Right lobe of liver (tissue), 6 donors: ENCODE measurements around the gene SEMA4C. TPM values are rescaled to one million over a fixed set of nuclear protein-coding genes. Genes with fewer than 3 reads are reported as not detected.

Experiments
- ATAC-seq, 4 donors: fragments of 200-7000 bp; cut with Tn5 transposase; one replicate each; pipeline ENCODE4 v1.9.1; 2020; ENCODE audit warnings: mild to moderate bottlenecking in 4 of 4, moderate library complexity in 4 of 4
- DNase-seq, 3 donors: peaks; one replicate each; pipeline ENCODE4 v3.0.0-alpha.2; 2020
- H3K27ac ChIP-seq, 3 donors: fragments of 200-600 bp; one replicate each; pipeline ENCODE4 v1.8.0; 2022
- H3K27me3 ChIP-seq, 2 donors: fragments of 200-600 bp; one replicate each; pipeline ENCODE4 v1.8.0; 2022
- H3K36me3 ChIP-seq, 4 donors: fragments of 200-600 bp; sonication (generic) in 1 of 4; one replicate each; pipeline versions ENCODE4 v1.5.1 to v1.8.0; 2017 to 2022; ENCODE audit warnings: control low read depth in 1 of 4
- H3K4me1 ChIP-seq, 4 donors: fragments of 200-600 bp; sonication (generic) in 1 of 4; one replicate each; pipeline versions ENCODE4 v1.5.1 to v1.8.0; 2017 to 2022; ENCODE audit warnings: control low read depth in 1 of 4
- H3K4me3 ChIP-seq, 3 donors: fragments of 200-600 bp; one replicate each; pipeline ENCODE4 v1.8.0; 2022
- H3K9me3 ChIP-seq, 4 donors: fragments of 200-600 bp; sonication (generic) in 1 of 4; one replicate each; pipeline versions ENCODE4 v1.5.1 to v1.8.0; 2017 to 2022; ENCODE audit warnings: control low read depth in 1 of 4
- CTCF ChIP-seq, 4 donors: fragments of 200-600 bp in 3 of 4; fragments of 450-650 bp in 1 of 4; IDR thresholded peaks; one replicate each; pipeline versions ENCODE4 v1.5.1 to v1.8.0; 2016 to 2022; ENCODE audit warnings: antibody characterized with exemption in 4 of 4, mild to moderate bottlenecking in 2 of 4
- POLR2A ChIP-seq: fragments of 450-650 bp; IDR thresholded peaks from one replicate; pipeline ENCODE4 v1.6.1; 2017; ENCODE audit warnings: antibody characterized with exemption, mild to moderate bottlenecking
- WGBS: methylation state at CpG from one replicate; pipeline ENCODE4 v1.1.6; 2018; ENCODE audit warnings: low coverage, low lambda C conversion rate; ENCODE audit not compliant: insufficient coverage; ENCODE audit errors: missing lambda C conversion rate; 5-methylcytosine and 5-hydroxymethylcytosine counted together
- intact Hi-C, 2 donors: fragments of 100-400 bp; cut with DNase I; formaldehyde crosslinking; loops; one replicate each; pipeline versions ENCODE4 v1.11.2 to v1.14.1; 2022
- total RNA-seq, 6 experiments: library from RNA; depleted of rRNA in 2 of 6; stranded (reverse); fragments of >200 nt in 2 of 6; fragmentation: NEBNext Ultra II Directional in 3 of 6; extraction: Animal tissue kit (Norgen Biotek cat#: 25700) in 3 of 6; gene quantifications; one replicate each; pipeline versions ENCODE4 v1.1.0 to v1.2.4, GENCODE V29; 2016 to 2023
- donor health status: DM: no; HTN: yes; CAD: no.
- donor health status: DM: no; HTN: no; CAD: no.
- donor health status: DM: no; HTN: no; CAD: no.
- donor health status: DM: no; HTN: yes; CAD: no.
- donor health status: DM: no; HTN: yes; CAD: no.

Gene SEMA4C
- total RNA-seq, 6 experiments from 2014 or later: 11.9 to 18.9 (median 12.6) TPM

GRCh38 chr2:96838345-96839292, 31.3 kb downstream of the SEMA4C start:
- ATAC-seq: peak in 1 of 4 donors; percentile 3

GRCh38 chr2:96837575-96837974, 32.3 kb downstream of the SEMA4C start:
- no peaks in the 10 kb centered on the region for H3K27me3 ChIP-seq
- no peak for TF ChIP-seq CTCF (IDR thresholded peaks at IDR 0.05)
- TF ChIP-seq POLR2A: no peak
- H3K36me3 ChIP-seq: peaks cover 0 to 10% (median 4%) of the 10 kb centered on the region in 4 donors

More at GRCh38 chr2:96838345-96839292, 31.3 kb downstream of the SEMA4C start:
- TF ChIP-seq POLR2A: no peak
- TF ChIP-seq CTCF (IDR thresholded peaks at IDR 0.05): no peak
- H3K4me1 ChIP-seq: peaks cover 0 to 8% (median 2%) of the 10 kb centered on the region in 4 donors
- DNase-seq: peak in 1 of 3 donors; percentile 43
- no CpG with 5 or more reads among the region's 23 CpGs for WGBS
- no peak overlapping the region for H3K27ac ChIP-seq
- intact Hi-C loops: no loop called here
- peaks cover 0 to 10% (median 3%) of the 10 kb centered on the region in 4 donors for H3K36me3 ChIP-seq
- no peaks in the 10 kb centered on the region for H3K9me3 ChIP-seq
- H3K4me3 ChIP-seq: no peak overlapping the region
- no peaks in the 10 kb centered on the region for H3K27me3 ChIP-seq

GRCh38 chr2:96835830-96836229, 34.0 kb downstream of the SEMA4C start:
- DNase-seq (no peak), ATAC-seq (no peak)
- Histone ChIP-seq H3K27ac (no peak overlapping the region), H3K27me3 (no peaks in the 10 kb centered on the region), H3K4me1 (peaks cover 0 to 34% (median 18%) of the 10 kb centered on the region in 4 donors), H3K36me3 (peaks cover 0 to 17% (median 6%) of the 10 kb centered on the region in 4 donors), H3K4me3 (no peak overlapping the region), H3K9me3 (no peaks in the 10 kb centered on the region)
- TF ChIP-seq CTCF (IDR thresholded peaks at IDR 0.05) (no peak), POLR2A (no peak)
- intact Hi-C loops: no loop called here
- 77% methylated on average over 4 of the region's 4 CpGs for WGBS

More at GRCh38 chr2:96837575-96837974, 32.3 kb downstream of the SEMA4C start:
- intact Hi-C loops: no loop called here
- ATAC-seq (no peak), DNase-seq (no peak)
- H3K9me3 ChIP-seq: no peaks in the 10 kb centered on the region
- H3K4me1 ChIP-seq: peaks cover 0 to 17% (median 6%) of the 10 kb centered on the region in 4 donors
- no peak overlapping the region for H3K27ac ChIP-seq
- 100% methylated on average over 1 of the region's 9 CpGs for WGBS
- H3K4me3 ChIP-seq: no peak overlapping the region

GRCh38 chr2:96832754-96833507, 36.9 kb downstream of the SEMA4C start:
- ATAC-seq (peak; percentile 86 to 92 (median 92)), DNase-seq (peak; percentile 90 to 98 (median 95))
- WGBS: 20% methylated on average over 16 of the region's 18 CpGs
- Histone ChIP-seq H3K27ac (peak overlapping the region; percentile 28 to 71 (median 39)), H3K4me3 (no peak overlapping the region), H3K9me3 (no peaks in the 10 kb centered on the region), H3K27me3 (no peaks in the 10 kb centered on the region), H3K36me3 (peaks cover 0 to 44% (median 20%) of the 10 kb centered on the region in 4 donors), H3K4me1 (peaks cover 0 to 49% (median 19%) of the 10 kb centered on the region in 4 donors)
- TF ChIP-seq POLR2A (no peak), CTCF (IDR thresholded peaks at IDR 0.05) (no peak)
- intact Hi-C loops: no loop called here
